ENCODE results near the gene CCDC63. TPM values are rescaled to one million over a fixed set of nuclear protein-coding genes. Genes with fewer than 3 reads are reported as not detected.
"Not testable (repeated sequence)": the region's sequence is repeated elsewhere in the genome, so short reads cannot be mapped to it uniquely, and the experiment has no call there.

CCDC63 gene
- polyA plus RNA-seq, 1 donor = not detected

DNA sequence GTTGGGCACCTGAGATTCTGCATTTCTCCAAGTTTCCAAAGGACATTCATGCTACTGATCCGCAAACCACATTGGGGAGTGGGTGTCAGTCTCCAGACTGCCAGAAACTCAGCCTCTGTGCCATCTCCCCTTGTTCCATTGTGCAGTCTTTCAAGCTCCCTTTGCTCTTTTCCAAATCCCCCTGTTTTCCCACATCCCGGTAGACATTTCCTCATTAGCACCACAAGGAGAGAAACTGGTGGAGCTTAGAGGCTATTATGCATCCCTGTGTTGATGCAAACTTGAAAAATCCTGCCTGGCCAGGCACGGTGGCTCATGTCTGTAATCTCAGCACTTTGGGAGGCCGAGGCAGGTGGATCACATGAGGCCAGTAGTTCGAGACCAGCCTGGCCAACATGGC is 10.7 kb downstream of the CCDC63 start:
- H3K9me3 ChIP-seq (ENCODE audit: control insufficient read depth, low read depth, low read length) = no peaks in the 10 kb centered on the region
- no CpG with 5 or more reads among the region's 5 CpGs for WGBS (ENCODE audit: insufficient coverage, low lambda C conversion rate)

DNA sequence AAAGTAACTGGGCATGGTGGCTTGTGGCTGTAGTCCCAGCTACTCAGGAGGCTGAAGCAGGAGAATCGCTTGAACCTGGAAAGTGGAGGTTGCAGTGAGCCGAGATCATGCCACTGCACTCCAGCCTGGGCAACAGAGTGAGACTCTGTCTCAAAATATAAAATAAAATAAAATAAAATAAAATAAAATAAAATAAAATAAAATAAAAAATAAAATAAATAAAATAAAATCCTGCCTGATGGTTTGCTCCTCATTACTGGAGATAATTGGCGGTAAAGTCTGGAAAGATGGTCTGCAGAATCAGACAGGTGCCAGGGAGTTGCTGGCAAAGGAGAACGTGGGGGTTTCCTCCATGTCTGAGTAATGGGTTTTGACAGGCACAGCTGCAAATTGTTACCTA is 11.2 kb downstream of the CCDC63 start:
- H3K4me3 ChIP-seq (ENCODE audit: low read length); H3K9me3 ChIP-seq (ENCODE audit: control insufficient read depth, low read depth, low read length); H3K27ac ChIP-seq (ENCODE audit: low read length); H3K36me3 ChIP-seq (ENCODE audit: control insufficient read depth, insufficient read depth, low read length); H3K27me3 ChIP-seq (ENCODE audit: control insufficient read depth, insufficient read depth, low read length); H3K4me1 ChIP-seq (ENCODE audit: control insufficient read depth, insufficient read depth, low read length); DNase-seq: not testable (repeated sequence)
- WGBS (ENCODE audit: insufficient coverage, low lambda C conversion rate) = no CpG with 5 or more reads among the region's 4 CpGs

More for the DNA sequence above, 10.7 kb downstream of the CCDC63 start:
- no peak for DNase-seq
- Histone ChIP-seq H3K36me3 (ENCODE audit: control insufficient read depth, insufficient read depth, low read length) (no peaks in the 10 kb centered on the region), H3K4me1 (ENCODE audit: control insufficient read depth, insufficient read depth, low read length) (no peaks in the 10 kb centered on the region), H3K27me3 (ENCODE audit: control insufficient read depth, insufficient read depth, low read length) (no peaks in the 10 kb centered on the region), H3K27ac (ENCODE audit: low read length) (no peak overlapping the region), H3K4me3 (ENCODE audit: low read length) (no peak overlapping the region)

DNA sequence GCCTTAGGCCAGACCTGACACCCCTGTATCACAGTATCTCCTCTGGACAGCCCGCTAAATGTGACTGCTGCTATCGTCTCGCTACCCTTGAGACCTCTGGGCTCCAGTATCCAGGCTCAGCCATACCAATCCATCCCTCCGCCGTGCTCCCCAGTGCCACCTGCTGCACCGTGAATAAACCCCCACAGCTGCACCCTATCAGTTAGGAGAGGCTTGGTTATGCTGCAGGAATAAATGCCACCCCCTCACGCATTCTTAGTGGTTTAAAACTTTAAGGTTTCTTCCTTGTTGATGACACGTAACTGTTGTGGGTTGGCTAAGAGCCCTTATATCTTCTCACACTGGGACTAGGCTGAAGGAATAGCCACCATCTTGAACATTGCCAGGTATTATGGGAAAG is 12.1 kb downstream of the CCDC63 start:
- H3K36me3 ChIP-seq (ENCODE audit: control insufficient read depth, insufficient read depth, low read length) = no peaks in the 10 kb centered on the region
- H3K27ac ChIP-seq (ENCODE audit: low read length) = no peak overlapping the region
- no peak for DNase-seq
- no peaks in the 10 kb centered on the region for H3K9me3 ChIP-seq (ENCODE audit: control insufficient read depth, low read depth, low read length)
- WGBS (ENCODE audit: insufficient coverage, low lambda C conversion rate) = no CpG with 5 or more reads among the region's 8 CpGs
- no peak overlapping the region for H3K4me3 ChIP-seq (ENCODE audit: low read length)
- H3K27me3 ChIP-seq (ENCODE audit: control insufficient read depth, insufficient read depth, low read length) = no peaks in the 10 kb centered on the region
- H3K4me1 ChIP-seq (ENCODE audit: control insufficient read depth, insufficient read depth, low read length) = no peaks in the 10 kb centered on the region

DNA sequence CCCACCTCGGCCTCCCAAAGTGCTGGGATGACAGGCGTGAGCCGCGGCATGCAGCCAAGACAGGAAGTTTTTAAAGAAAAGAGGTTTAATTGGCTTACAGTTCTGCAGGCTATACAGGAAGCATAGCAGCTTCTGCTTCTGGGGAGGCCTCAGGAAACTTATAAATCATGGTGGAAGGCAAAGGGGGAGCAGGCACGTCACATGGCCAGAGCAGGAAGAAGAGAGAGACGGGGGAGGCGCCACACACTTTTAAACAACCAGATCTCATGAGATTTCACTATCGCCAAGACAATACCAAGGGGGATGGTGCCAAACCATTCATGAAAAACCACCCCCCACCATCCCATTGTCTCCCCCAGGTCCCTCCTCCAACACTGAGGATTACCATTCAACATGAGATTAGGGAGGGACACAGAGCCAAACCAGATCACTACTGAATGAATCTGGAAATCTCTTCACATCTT is 14.1 kb downstream of the CCDC63 start:
- no peak overlapping the region for H3K4me3 ChIP-seq (ENCODE audit: low read length)
- no peaks in the 10 kb centered on the region for H3K4me1 ChIP-seq (ENCODE audit: control insufficient read depth, insufficient read depth, low read length)
- no peak overlapping the region for H3K27ac ChIP-seq (ENCODE audit: low read length)
- H3K36me3 ChIP-seq (ENCODE audit: control insufficient read depth, insufficient read depth, low read length) = no peaks in the 10 kb centered on the region
- no peaks in the 10 kb centered on the region for H3K27me3 ChIP-seq (ENCODE audit: control insufficient read depth, insufficient read depth, low read length)
- no peak for DNase-seq
- no peaks in the 10 kb centered on the region for H3K9me3 ChIP-seq (ENCODE audit: control insufficient read depth, low read depth, low read length)
- WGBS (ENCODE audit: insufficient coverage, low lambda C conversion rate) = no CpG with 5 or more reads among the region's 8 CpGs

DNA sequence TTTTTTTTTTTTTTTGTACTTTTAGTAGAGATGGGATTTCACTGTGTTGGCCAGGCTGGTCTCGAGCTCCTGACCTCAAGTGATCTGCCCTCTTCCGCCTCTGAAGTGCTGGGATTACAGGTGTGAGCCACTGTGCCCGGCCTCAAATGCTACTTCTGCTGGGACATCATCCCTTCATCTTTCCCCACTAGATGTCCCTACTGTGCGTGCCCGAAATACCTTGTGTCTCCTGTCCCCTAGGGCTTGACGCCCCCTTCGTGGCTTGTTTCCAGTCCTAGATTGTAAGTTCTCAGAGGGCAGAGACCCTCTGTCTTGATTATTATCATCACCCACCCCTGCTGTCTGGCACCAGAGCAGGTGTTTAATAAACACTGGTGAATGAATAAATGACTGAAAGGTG is 14.9 kb downstream of the CCDC63 start:
- Histone ChIP-seq H3K9me3 (ENCODE audit: control insufficient read depth, low read depth, low read length) (no peaks in the 10 kb centered on the region), H3K36me3 (ENCODE audit: control insufficient read depth, insufficient read depth, low read length) (no peaks in the 10 kb centered on the region), H3K27me3 (ENCODE audit: control insufficient read depth, insufficient read depth, low read length) (no peaks in the 10 kb centered on the region), H3K4me3 (ENCODE audit: low read length) (no peak overlapping the region), H3K4me1 (ENCODE audit: control insufficient read depth, insufficient read depth, low read length) (no peaks in the 10 kb centered on the region), H3K27ac (ENCODE audit: low read length) (no peak overlapping the region)
- WGBS (ENCODE audit: insufficient coverage, low lambda C conversion rate) = no CpG with 5 or more reads among the region's 7 CpGs
- no peak for DNase-seq

DNA sequence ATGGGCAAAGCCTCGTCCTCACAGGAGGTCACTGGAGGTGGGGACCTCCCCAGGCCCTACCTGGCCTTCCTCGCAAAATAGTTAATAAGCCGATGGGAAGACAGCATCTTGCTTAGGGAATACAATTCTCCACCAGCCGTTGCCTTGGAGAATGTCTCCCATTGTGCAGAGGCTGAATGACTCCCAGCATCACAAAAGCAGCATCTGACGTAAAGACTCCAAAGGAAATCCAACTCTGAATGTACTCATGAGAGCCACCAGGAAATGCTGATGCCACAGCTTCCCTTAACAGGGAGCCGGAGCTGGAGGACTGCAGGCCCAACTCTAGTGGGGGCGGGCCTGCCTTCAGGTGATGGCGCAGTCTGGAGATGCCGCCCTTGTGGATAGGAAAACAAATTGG is 15.5 kb downstream of the CCDC63 start:
- no peak overlapping the region for H3K4me3 ChIP-seq (ENCODE audit: low read length)
- WGBS (ENCODE audit: insufficient coverage, low lambda C conversion rate) = 100% methylated on average over 1 of the region's 9 CpGs
- DNase-seq = no peak
- H3K9me3 ChIP-seq (ENCODE audit: control insufficient read depth, low read depth, low read length) = no peaks in the 10 kb centered on the region
- H3K27me3 ChIP-seq (ENCODE audit: control insufficient read depth, insufficient read depth, low read length) = no peaks in the 10 kb centered on the region
- H3K36me3 ChIP-seq (ENCODE audit: control insufficient read depth, insufficient read depth, low read length) = no peaks in the 10 kb centered on the region
- no peaks in the 10 kb centered on the region for H3K4me1 ChIP-seq (ENCODE audit: control insufficient read depth, insufficient read depth, low read length)
- H3K27ac ChIP-seq (ENCODE audit: low read length) = no peak overlapping the region

DNA sequence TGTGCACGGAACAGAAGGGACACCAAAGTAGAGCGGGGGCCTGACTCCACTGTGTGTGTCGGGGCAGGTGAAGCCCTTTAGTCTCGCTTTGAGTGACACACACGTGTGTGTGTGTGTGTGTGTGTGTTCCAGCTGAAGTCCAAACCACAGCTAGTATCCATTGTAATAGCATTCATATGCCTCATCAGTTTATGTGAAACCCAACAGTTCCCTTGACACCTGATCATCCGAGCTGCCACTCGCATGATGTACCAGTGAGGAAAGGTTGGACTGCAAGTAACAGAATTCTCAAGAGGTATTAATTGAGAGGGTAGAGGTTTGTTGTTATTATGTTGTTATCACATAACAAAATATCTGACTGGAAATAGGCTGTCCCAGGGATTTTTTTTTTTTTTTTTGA is 16.4 kb downstream of the CCDC63 start:
- H3K4me3 ChIP-seq (ENCODE audit: low read length) = no peak overlapping the region
- H3K27ac ChIP-seq (ENCODE audit: low read length) = no peak overlapping the region
- no peaks in the 10 kb centered on the region for H3K9me3 ChIP-seq (ENCODE audit: control insufficient read depth, low read depth, low read length)
- no peaks in the 10 kb centered on the region for H3K36me3 ChIP-seq (ENCODE audit: control insufficient read depth, insufficient read depth, low read length)
- DNase-seq = no peak
- no peaks in the 10 kb centered on the region for H3K4me1 ChIP-seq (ENCODE audit: control insufficient read depth, insufficient read depth, low read length)
- 100% methylated on average over 1 of the region's 7 CpGs for WGBS (ENCODE audit: insufficient coverage, low lambda C conversion rate)
- H3K27me3 ChIP-seq (ENCODE audit: control insufficient read depth, insufficient read depth, low read length) = no peaks in the 10 kb centered on the region

DNA sequence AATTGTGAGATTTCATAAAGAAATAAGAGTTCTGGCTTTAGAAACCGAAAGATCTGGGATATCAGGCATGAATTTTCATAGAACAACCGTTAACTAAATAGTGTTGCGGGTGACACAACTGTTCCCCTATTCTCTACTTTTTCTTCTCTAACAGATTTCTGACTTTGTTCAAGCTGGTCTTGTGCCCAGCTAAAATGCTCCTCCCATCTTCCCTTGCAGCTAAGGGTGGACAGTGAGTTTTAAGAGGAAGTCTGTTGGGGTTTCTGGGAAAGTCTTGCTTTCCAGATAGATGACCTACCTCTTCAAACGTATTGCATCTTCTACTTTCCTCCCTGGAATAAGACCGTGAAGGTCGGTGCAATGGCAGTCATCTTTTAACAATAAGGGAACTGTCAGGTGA is 18.7 kb downstream of the CCDC63 start:
- Histone ChIP-seq H3K27ac (ENCODE audit: low read length) (no peak overlapping the region), H3K27me3 (ENCODE audit: control insufficient read depth, insufficient read depth, low read length) (no peaks in the 10 kb centered on the region), H3K4me3 (ENCODE audit: low read length) (no peak overlapping the region), H3K9me3 (ENCODE audit: control insufficient read depth, low read depth, low read length) (no peaks in the 10 kb centered on the region), H3K36me3 (ENCODE audit: control insufficient read depth, insufficient read depth, low read length) (no peaks in the 10 kb centered on the region), H3K4me1 (ENCODE audit: control insufficient read depth, insufficient read depth, low read length) (no peaks in the 10 kb centered on the region)
- 95% methylated on average over 3 of the region's 6 CpGs for WGBS (ENCODE audit: insufficient coverage, low lambda C conversion rate)
- DNase-seq = no peak

DNA sequence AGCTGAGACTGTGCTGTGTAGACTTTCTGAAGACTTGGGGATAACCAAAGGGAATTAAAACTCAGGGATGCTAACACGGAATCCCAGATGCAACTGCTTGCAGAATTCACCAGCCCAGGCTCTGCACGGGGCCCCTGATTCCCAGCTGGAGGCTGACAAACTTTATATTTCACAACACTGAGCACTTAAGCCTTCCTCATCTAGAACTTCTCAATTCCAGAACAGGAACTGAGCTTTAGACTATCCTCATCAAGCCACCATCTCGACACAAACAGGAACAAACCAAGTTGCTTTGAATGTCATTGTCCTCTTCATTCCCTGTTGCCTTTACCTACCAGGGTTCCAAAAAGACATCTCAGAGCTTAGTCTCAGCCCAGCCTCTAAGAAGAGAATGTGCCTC is 22.2 kb downstream of the CCDC63 start:
- Histone ChIP-seq H3K4me1 (ENCODE audit: control insufficient read depth, insufficient read depth, low read length) (no peaks in the 10 kb centered on the region), H3K27me3 (ENCODE audit: control insufficient read depth, insufficient read depth, low read length) (no peaks in the 10 kb centered on the region), H3K27ac (ENCODE audit: low read length) (no peak overlapping the region), H3K9me3 (ENCODE audit: control insufficient read depth, low read depth, low read length) (no peaks in the 10 kb centered on the region), H3K4me3 (ENCODE audit: low read length) (no peak overlapping the region), H3K36me3 (ENCODE audit: control insufficient read depth, insufficient read depth, low read length) (no peaks in the 10 kb centered on the region)
- no peak for DNase-seq
- no CpG with 5 or more reads among the region's 3 CpGs for WGBS (ENCODE audit: insufficient coverage, low lambda C conversion rate)

DNA sequence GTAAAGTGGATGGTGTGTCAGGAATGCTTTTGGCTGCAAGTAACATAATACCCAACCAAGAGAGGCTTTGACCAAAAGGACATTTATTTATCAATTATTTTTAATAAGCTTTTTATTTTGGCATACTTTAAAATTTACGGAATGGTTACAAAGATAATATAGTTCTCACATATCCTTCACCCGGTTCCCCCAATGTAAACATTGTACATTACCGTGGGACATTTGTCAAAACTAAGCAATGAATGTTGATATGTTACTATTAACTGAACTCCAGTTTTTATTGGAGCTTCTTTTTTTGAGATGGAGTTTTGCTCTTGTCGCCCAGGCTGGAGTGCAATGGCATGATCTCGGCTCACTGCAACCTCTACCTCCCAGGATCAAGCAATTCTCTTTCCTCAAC is 23.0 kb downstream of the CCDC63 start:
- Histone ChIP-seq H3K36me3 (ENCODE audit: control insufficient read depth, insufficient read depth, low read length) (no peaks in the 10 kb centered on the region), H3K4me1 (ENCODE audit: control insufficient read depth, insufficient read depth, low read length) (no peaks in the 10 kb centered on the region), H3K9me3 (ENCODE audit: control insufficient read depth, low read depth, low read length) (no peaks in the 10 kb centered on the region), H3K27me3 (ENCODE audit: control insufficient read depth, insufficient read depth, low read length) (no peaks in the 10 kb centered on the region), H3K27ac (ENCODE audit: low read length) (no peak overlapping the region), H3K4me3 (ENCODE audit: low read length) (no peak overlapping the region)
- DNase-seq = no peak
- WGBS (ENCODE audit: insufficient coverage, low lambda C conversion rate) = 100% methylated on average over 2 of the region's 5 CpGs

DNA sequence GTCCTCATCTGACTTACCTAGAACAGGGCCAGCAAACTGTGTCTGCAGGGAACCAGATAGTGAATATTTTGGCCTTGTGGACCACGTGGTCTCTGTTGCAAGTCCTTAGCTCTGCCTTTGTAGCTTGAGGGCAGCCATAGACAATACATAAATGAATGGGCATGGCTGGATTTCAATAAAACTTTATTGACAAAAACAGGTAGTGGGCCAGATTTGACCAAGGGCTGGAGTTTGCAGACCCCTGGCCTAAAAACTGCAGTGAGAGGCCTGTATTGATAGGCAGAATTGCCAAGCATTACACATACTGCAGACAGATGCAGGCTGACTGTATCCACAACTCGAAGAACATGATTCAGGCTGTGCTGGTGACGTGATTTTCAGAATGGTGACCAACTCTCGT is 25.3 kb downstream of the CCDC63 start:
- DNase-seq = no peak
- H3K36me3 ChIP-seq (ENCODE audit: control insufficient read depth, insufficient read depth, low read length) = no peaks in the 10 kb centered on the region
- no peaks in the 10 kb centered on the region for H3K4me1 ChIP-seq (ENCODE audit: control insufficient read depth, insufficient read depth, low read length)
- WGBS (ENCODE audit: insufficient coverage, low lambda C conversion rate) = 90% methylated on average over 2 of the region's 4 CpGs
- H3K27me3 ChIP-seq (ENCODE audit: control insufficient read depth, insufficient read depth, low read length) = no peaks in the 10 kb centered on the region
- H3K4me3 ChIP-seq (ENCODE audit: low read length) = no peak overlapping the region
- no peak overlapping the region for H3K27ac ChIP-seq (ENCODE audit: low read length)
- no peaks in the 10 kb centered on the region for H3K9me3 ChIP-seq (ENCODE audit: control insufficient read depth, low read depth, low read length)
